H1 (cell line): ENCODE data around the gene CRYGA. TPM values are rescaled to one million over a fixed set of nuclear protein-coding genes. Genes with fewer than 3 reads are reported as not detected.

Experiments
- SAP30 ChIP-seq: fragments of 300-600 bp; sonication (generic); IDR thresholded peaks from 2 replicates; pipeline ENCODE4 v1.7.1; 2012; ENCODE audit warnings: low read length, moderate library complexity, mild to moderate bottlenecking, inconsistent platforms; ENCODE audit not compliant: insufficient read depth, insufficient replicate concordance
- polyA plus RNA-seq, 7 experiments: library from polyadenylated mRNA; depleted of rRNA in 3 of 7; stranded (reverse) in 5 of 7; unstranded in 2 of 7; fragments of >200 nt in 5 of 7; fragments of 200-250 nt in 2 of 7; gene quantifications; 1 replicate in 5 of 7; 2 replicates in 1 of 7; 4 replicates in 1 of 7; pipeline versions ENCODE4 v1.2.1 to v1.2.3, GENCODE V29; 2011 to 2013; ENCODE audit warnings: missing spikeins in 2 of 7, mixed read lengths in 2 of 7
- total RNA-seq: library from RNA; stranded (reverse); fragmentation: NEBNext Ultra II Directional; extraction: Animal tissue kit (Norgen Biotek cat#: 25700); gene quantifications from 2 replicates; pipeline ENCODE4 v1.2.1, GENCODE V29; 2021

Gene CRYGA
- total and polyA plus RNA-seq, 2 of the 8 experiments (the other 6 are each of a cell fraction or from before 2014, with no cell fraction given), result not detected

GRCh38 chr2:208208335-208209085 is 45.1 kb upstream of the CRYGA start (continued):
- no peak for TF ChIP-seq SAP30
